SK-N-SH (cell line): ENCODE data around the gene CCDC149. TPM values are rescaled to one million over a fixed set of nuclear protein-coding genes. Genes with fewer than 3 reads are reported as not detected.

ENCODE experiments used
- CTCF ChIA-PET: fragments of 300-600, 350-600 bp; formaldehyde crosslinking; extraction: SDS; loops from one replicate; lab custom pipeline; 2021; lab: Yijun Ruan, JAX
- POLR2A ChIA-PET: fragments of 350-600 bp; sonication (Branson Sonifier 250); formaldehyde crosslinking; extraction: SDS; loops from one replicate; lab custom pipeline; 2020; ENCODE audit warnings: antibody characterized with exemption, inconsistent platforms; lab: Yijun Ruan, JAX
- DNase-seq: peaks from one replicate; pipeline ENCODE4 v3.0.0; 2012
- H2AFZ ChIP-seq: fragments of 200-600 bp; sonication (generic); 2 replicates; pipeline ENCODE4 v1.8.1; 2016; ENCODE audit warnings: antibody characterized with exemption, mild to moderate bottlenecking, low read depth
- H3F3A ChIP-seq: fragments of 200-600 bp; sonication (generic); replicated peaks from 2 replicates; pipeline ENCODE3; 2016; ENCODE audit warnings: antibody characterized with exemption, mild to moderate bottlenecking; ENCODE audit not compliant: insufficient read depth
- H3K27ac ChIP-seq, 2 experiments: fragments of 200-500 bp in 1 of 2; fragments of 200-600 bp in 1 of 2; sonication (Bioruptor generic) in 1 of 2; sonication (generic), shearing (Covaris generic) in 1 of 2; 2 replicates each; pipeline versions ENCODE4 v1.5.1 to v1.6.1; 2014 to 2016; ENCODE audit warnings: low read depth in 2 of 2, inconsistent platforms in 1 of 2, low read length in 1 of 2, mild to moderate bottlenecking in 1 of 2, mixed read lengths in 1 of 2
- H3K27me3 ChIP-seq: fragments of 200-600 bp; sonication (generic), shearing (Covaris generic); 2 replicates; pipeline ENCODE4 v1.6.1; 2016; ENCODE audit warnings: mixed run types; ENCODE audit not compliant: insufficient read depth
- H3K36me3 ChIP-seq, 2 experiments: fragments of 200-500 bp in 1 of 2; fragments of 200-600 bp in 1 of 2; sonication (Bioruptor generic) in 1 of 2; sonication (generic) in 1 of 2; replicated peaks in 1 of 2; 2 replicates each; pipeline versions ENCODE3 to v1.5.1; 2014 to 2016; ENCODE audit warnings: low read length in 1 of 2, mild to moderate bottlenecking in 1 of 2; ENCODE audit not compliant: insufficient read depth in 2 of 2, control insufficient read depth in 1 of 2
- H3K4me1 ChIP-seq, 2 experiments: fragments of 200-500 bp in 1 of 2; fragments of 200-600 bp in 1 of 2; sonication (Bioruptor generic) in 1 of 2; sonication (generic), shearing (Covaris generic) in 1 of 2; 2 replicates each; pipeline versions ENCODE4 v1.5.1 to v1.6.1; 2014 to 2016; ENCODE audit warnings: low read depth in 1 of 2, low read length in 1 of 2, mixed run types in 1 of 2; ENCODE audit not compliant: insufficient read depth in 2 of 2, control insufficient read depth in 1 of 2
- H3K4me2 ChIP-seq: fragments of 200-600 bp; sonication (generic), shearing (Covaris generic); 2 replicates; pipeline ENCODE4 v1.6.1; 2017; ENCODE audit warnings: mixed run types
- H3K4me3 ChIP-seq, 2 experiments: fragments of 200-500 bp in 1 of 2; fragments of 200-600 bp in 1 of 2; sonication (Bioruptor generic) in 1 of 2; sonication (generic), shearing (Covaris generic) in 1 of 2; 2 replicates each; pipeline versions ENCODE4 v1.5.1 to v1.8.1; 2014 to 2016; ENCODE audit warnings: low read depth in 2 of 2, inconsistent platforms in 1 of 2, low read length in 1 of 2, mild to moderate bottlenecking in 1 of 2, mixed read lengths in 1 of 2, moderate library complexity in 1 of 2
- H3K79me2 ChIP-seq: fragments of 200-600 bp; sonication (generic); 2 replicates; pipeline ENCODE4 v1.8.1; 2017; ENCODE audit warnings: mild to moderate bottlenecking; ENCODE audit not compliant: insufficient read depth
- H3K9ac ChIP-seq: fragments of 200-600 bp; sonication (generic); 2 replicates; pipeline ENCODE4 v1.6.1; 2017; ENCODE audit warnings: mixed run types
- H3K9me2 ChIP-seq: fragments of 200-600 bp; sonication (generic); 2 replicates; pipeline ENCODE4 v1.6.1; 2017; ENCODE audit warnings: mixed run types
- H3K9me3 ChIP-seq: fragments of 200-600 bp; sonication (generic); 2 replicates; pipeline ENCODE4 v1.6.1; 2017; ENCODE audit warnings: mixed run types, mild to moderate bottlenecking, moderate library complexity
- H4K20me1 ChIP-seq: fragments of 200-600 bp; sonication (generic); 2 replicates; pipeline ENCODE4 v1.6.1; 2017; ENCODE audit warnings: mild to moderate bottlenecking, mixed run types; ENCODE audit not compliant: insufficient read depth
- CHD2 ChIP-seq: fragments of 150-350 bp; IDR thresholded peaks from 2 replicates; pipeline ENCODE4 v1.6.1; 2018; ENCODE audit warnings: low read length; ENCODE audit not compliant: partially characterized antibody
- CTCF ChIP-seq: fragments of 200-600 bp; sonication (generic); IDR thresholded peaks from 2 replicates; pipeline ENCODE4 v1.6.1; 2017; ENCODE audit warnings: antibody characterized with exemption, mild to moderate bottlenecking, moderate library complexity
- EZH2phosphoT487 ChIP-seq: fragments of 200-600 bp; sonication (generic); IDR thresholded peaks from 2 replicates; pipeline ENCODE4 v1.6.1; 2017; ENCODE audit warnings: low read depth, mixed run types, mild to moderate bottlenecking, antibody characterized with exemption, moderate library complexity, borderline replicate concordance
- FOXJ3 ChIP-seq: sonication (generic); formaldehyde crosslinking; IDR thresholded peaks from 2 replicates; pipeline ENCODE4 v1.5.1; 2020; ENCODE audit warnings: mild to moderate bottlenecking, missing genetic modification reagents
- FOXM1 ChIP-seq: IDR thresholded peaks from 2 replicates; pipeline ENCODE4 v1.4.0; 2012; ENCODE audit warnings: low read depth, mild to moderate bottlenecking
- GATA2 ChIP-seq: sonication (generic); formaldehyde crosslinking; IDR thresholded peaks from 2 replicates; pipeline ENCODE4 v1.5.0; 2020; ENCODE audit warnings: mild to moderate bottlenecking, missing genetic modification reagents
- IRF3 ChIP-seq: fragments of 150-350 bp; IDR thresholded peaks from 2 replicates; pipeline ENCODE4 v1.6.1; 2016; ENCODE audit warnings: mild to moderate bottlenecking, low read depth, low read length
- MXI1 ChIP-seq: IDR thresholded peaks from 2 replicates; pipeline ENCODE4 v1.6.1; 2012; ENCODE audit warnings: mild to moderate bottlenecking, low read depth, low read length, improper control_type of control experiment
- NFIC ChIP-seq: IDR thresholded peaks from 2 replicates; pipeline ENCODE4 v1.4.0; 2012; ENCODE audit warnings: borderline replicate concordance
- NRF1 ChIP-seq: IDR thresholded peaks from 2 replicates; pipeline ENCODE4 v1.6.1; 2012; ENCODE audit warnings: low read depth, mild to moderate bottlenecking, low read length
- REST ChIP-seq: IDR thresholded peaks from 2 replicates; pipeline ENCODE4 v1.6.1; 2012; ENCODE audit warnings: mild to moderate bottlenecking, low read depth, low read length, moderate library complexity
- SMC3 ChIP-seq: IDR thresholded peaks from 2 replicates; pipeline ENCODE4 v1.6.1; 2012; ENCODE audit warnings: low read depth, low read length, improper control_type of control experiment
- TAF1 ChIP-seq: IDR thresholded peaks from 2 replicates; pipeline ENCODE4 v1.6.1; 2012; ENCODE audit warnings: low read depth, mild to moderate bottlenecking, low read length, moderate library complexity, borderline replicate concordance
- USF1 ChIP-seq: IDR thresholded peaks from 2 replicates; pipeline ENCODE4 v1.4.0; 2012; ENCODE audit warnings: low read depth, borderline replicate concordance
- USF2 ChIP-seq: fragments of 150-350 bp; IDR thresholded peaks from 2 replicates; pipeline ENCODE4 v1.6.1; 2017; ENCODE audit warnings: antibody characterized with exemption, low read length, low read depth, borderline replicate concordance
- YY1 ChIP-seq: IDR thresholded peaks from 2 replicates; pipeline ENCODE4 v1.4.0; 2012; ENCODE audit warnings: low read depth, mild to moderate bottlenecking
- WGBS: methylation state at CpG from one replicate; pipeline ENCODE4 v1.1.6; 2017; ENCODE audit warnings: low lambda C conversion rate; 5-methylcytosine and 5-hydroxymethylcytosine counted together
- polyA plus RNA-seq, 3 experiments: library from polyadenylated mRNA; depleted of rRNA; stranded (reverse); fragments of >200 nt; gene quantifications; 2 replicates each; pipeline ENCODE4 v1.2.3, GENCODE V29; 2012

Gene CCDC149
- polyA plus RNA-seq, 1 of the 3 experiments (the other 2 are of a cell fraction), result 5.5 TPM

- H3K27ac ChIP-seq, result no peak overlapping the region
- no peaks in the 10 kb centered on the region for H3K79me2 ChIP-seq
- 13% methylated on average over 2 of the region's 2 CpGs for WGBS
- H3K27me3 ChIP-seq, result no peaks in the 10 kb centered on the region; the same call in 1 of the 2 replicates
- H3K4me3 ChIP-seq, result no peak overlapping the region
- H3K4me2 ChIP-seq, result no peak overlapping the region
- no peaks in the 10 kb centered on the region for H3K4me1 ChIP-seq
- H3K9me2 ChIP-seq, result no peaks in the 10 kb centered on the region
- ChIA-PET CTCF (interaction anchor here (0.6 to 0.9 kb wide), 3 partner anchors 24 to 836 kb away, joined by 3 to 4 read pairs (median 3); no protein-coding TSS in a partner anchor), POLR2A (no interaction called here)
- H3F3A ChIP-seq, result no peaks in the 10 kb centered on the region
- no peaks in the 10 kb centered on the region for H3K9me3 ChIP-seq
- H3K9ac ChIP-seq, result no peak overlapping the region
- DNase-seq, result no peak
- H2AFZ ChIP-seq, result no peak overlapping the region
- no peaks in the 10 kb centered on the region for H4K20me1 ChIP-seq
- H3K36me3 ChIP-seq, result no peaks in the 10 kb centered on the region
- TF ChIP-seq USF2 (no peak), CHD2 (no peak), CTCF (no peak), FOXJ3 (CRISPR knock-in tag) (no peak), MXI1 (no peak), IRF3 (no peak), GATA2 (CRISPR knock-in tag) (no peak), EZH2phosphoT487 (no peak), SMC3 (no peak)
These were observed 43.9 kb upstream of the CCDC149 start for GRCh38 chr4:24956763-24957162.

- no peak for DNase-seq
- no peaks in the 10 kb centered on the region for H3F3A ChIP-seq
- no peaks in the 10 kb centered on the region for H4K20me1 ChIP-seq
- no peak overlapping the region for H3K4me3 ChIP-seq
- CTCF ChIA-PET, result no interaction called here
- H3K4me2 ChIP-seq, result no peak overlapping the region
- no peak overlapping the region for H3K27ac ChIP-seq
- WGBS, result 54% methylated on average over 2 of the region's 2 CpGs
- peaks cover 2% of the 10 kb centered on the region; the same call in 1 of the 2 replicates for H3K27me3 ChIP-seq
- H3K9ac ChIP-seq, result no peak overlapping the region
- H3K4me1 ChIP-seq, result no peaks in the 10 kb centered on the region
- no peaks in the 10 kb centered on the region for H3K9me2 ChIP-seq
- no peaks in the 10 kb centered on the region for H3K9me3 ChIP-seq
- POLR2A ChIA-PET, result no interaction called here
- H3K36me3 ChIP-seq, result no peaks in the 10 kb centered on the region
- no peak overlapping the region for H2AFZ ChIP-seq
- no peaks in the 10 kb centered on the region for H3K79me2 ChIP-seq
- no peak for TF ChIP-seq FOXM1
- no peak for TF ChIP-seq REST
- no peak for TF ChIP-seq YY1
- no peak for TF ChIP-seq TAF1
- no peak for TF ChIP-seq CTCF
- TF ChIP-seq USF1, result no peak
- no peak for TF ChIP-seq NFIC
- TF ChIP-seq GATA2 (CRISPR knock-in tag), result no peak
- TF ChIP-seq NRF1, result no peak
- TF ChIP-seq EZH2phosphoT487, result no peak
These were observed 43.2 kb upstream of the CCDC149 start for GRCh38 chr4:24956091-24956490.
